ENCODE measurements around the gene SPDL1. TPM values are rescaled to one million over a fixed set of nuclear protein-coding genes. Genes with fewer than 3 reads are reported as not detected.
A peak's percentile ranks its signal among the peaks of the same experiment; 100 is the strongest.

Gene SPDL1
- polyA plus RNA-seq, 4 donors = 2.2 to 15.1 (median 9.7) TPM

GRCh38 chr5:169546346-169546745, 37.2 kb upstream of the SPDL1 start:
- Histone ChIP-seq H3K4me3 (ENCODE audit: low read depth in 1 of 3, low read length in 3 of 3) (no peak overlapping the region), H3K27ac (ENCODE audit: low read depth in 1 of 3, low read length in 2 of 3) (no peak overlapping the region), H3K36me3 (ENCODE audit: control insufficient read depth in 3 of 3, insufficient read depth in 2 of 3, low read depth in 1 of 3, low read length in 3 of 3) (no peaks in the 10 kb centered on the region), H3K4me1 (ENCODE audit: control insufficient read depth in 3 of 3, insufficient read depth in 2 of 3, low read depth in 1 of 3, low read length in 2 of 3) (peaks cover 0 to under 1% (median 0%) of the 10 kb centered on the region in 3 donors), H3K9me3 (ENCODE audit: control insufficient read depth in 2 of 2, insufficient read depth in 1 of 2, low read depth in 1 of 2, low read length in 1 of 2) (peaks cover 0 to 3% of the 10 kb centered on the region in 2 donors), H3K27me3 (ENCODE audit: control insufficient read depth in 3 of 3, insufficient read depth in 3 of 3, low read length in 3 of 3) (no peaks in the 10 kb centered on the region)
- DNase-seq = no peak
- no peak for FAIRE-seq
- 69 to 85% (median 76%) methylated on average over 3 of the region's 3 CpGs for WGBS, 3 donors

GRCh38 chr5:169547508-169547907, 36.1 kb upstream of the SPDL1 start:
- no peak for FAIRE-seq
- no peak for DNase-seq

GRCh38 chr5:169548315-169548714, 35.3 kb upstream of the SPDL1 start:
- 17 to 25% (median 18%) methylated on average over 1 of the region's 1 CpG for WGBS, 3 donors
- Histone ChIP-seq H3K27me3 (ENCODE audit: control insufficient read depth in 3 of 3, insufficient read depth in 3 of 3, low read length in 3 of 3) (no peaks in the 10 kb centered on the region), H3K36me3 (ENCODE audit: control insufficient read depth in 3 of 3, insufficient read depth in 2 of 3, low read depth in 1 of 3, low read length in 3 of 3) (no peaks in the 10 kb centered on the region), H3K4me1 (ENCODE audit: control insufficient read depth in 3 of 3, insufficient read depth in 2 of 3, low read depth in 1 of 3, low read length in 2 of 3) (peaks cover 0 to 3% (median 0%) of the 10 kb centered on the region in 3 donors), H3K27ac (ENCODE audit: low read depth in 1 of 3, low read length in 2 of 3) (no peak overlapping the region), H3K4me3 (ENCODE audit: low read depth in 1 of 3, low read length in 3 of 3) (no peak overlapping the region), H3K9me3 (ENCODE audit: control insufficient read depth in 2 of 2, insufficient read depth in 1 of 2, low read depth in 1 of 2, low read length in 1 of 2) (no peaks in the 10 kb centered on the region)
- DNase-seq (peak; percentile 27 to 35), FAIRE-seq (no peak)

More at GRCh38 chr5:169547508-169547907, 36.1 kb upstream of the SPDL1 start:
- H3K4me1 ChIP-seq (ENCODE audit: control insufficient read depth in 3 of 3, insufficient read depth in 2 of 3, low read depth in 1 of 3, low read length in 2 of 3) = peaks cover 0 to 3% (median 0%) of the 10 kb centered on the region in 3 donors
- H3K4me3 ChIP-seq (ENCODE audit: low read depth in 1 of 3, low read length in 3 of 3) = no peak overlapping the region
- no peak overlapping the region for H3K27ac ChIP-seq (ENCODE audit: low read depth in 1 of 3, low read length in 2 of 3)
- 39 to 41% (median 40%) methylated on average over 3 of the region's 3 CpGs for WGBS, 3 donors
- H3K9me3 ChIP-seq (ENCODE audit: control insufficient read depth in 2 of 2, insufficient read depth in 1 of 2, low read depth in 1 of 2, low read length in 1 of 2) = no peaks in the 10 kb centered on the region
- H3K27me3 ChIP-seq (ENCODE audit: control insufficient read depth in 3 of 3, insufficient read depth in 3 of 3, low read length in 3 of 3) = no peaks in the 10 kb centered on the region
- no peaks in the 10 kb centered on the region for H3K36me3 ChIP-seq (ENCODE audit: control insufficient read depth in 3 of 3, insufficient read depth in 2 of 3, low read depth in 1 of 3, low read length in 3 of 3)

- no peaks in the 10 kb centered on the region for H3K36me3 ChIP-seq (ENCODE audit: control insufficient read depth in 3 of 3, insufficient read depth in 2 of 3, low read depth in 1 of 3, low read length in 3 of 3)
- no peaks in the 10 kb centered on the region for H3K9me3 ChIP-seq (ENCODE audit: control insufficient read depth in 2 of 2, insufficient read depth in 1 of 2, low read depth in 1 of 2, low read length in 1 of 2)
- H3K27ac ChIP-seq (ENCODE audit: low read depth in 1 of 3, low read length in 2 of 3) = no peak overlapping the region
- peaks cover 0 to 3% (median 0%) of the 10 kb centered on the region in 3 donors for H3K4me1 ChIP-seq (ENCODE audit: control insufficient read depth in 3 of 3, insufficient read depth in 2 of 3, low read depth in 1 of 3, low read length in 2 of 3)
- no peak for DNase-seq
- H3K27me3 ChIP-seq (ENCODE audit: control insufficient read depth in 3 of 3, insufficient read depth in 3 of 3, low read length in 3 of 3) = no peaks in the 10 kb centered on the region
- H3K4me3 ChIP-seq (ENCODE audit: low read depth in 1 of 3, low read length in 3 of 3) = no peak overlapping the region
- 10 to 48% (median 17%) methylated on average over 1 of the region's 1 CpG for WGBS, 3 donors
- FAIRE-seq = no peak
Observed at GRCh38 chr5:169549453-169550100, 34.0 kb upstream of the SPDL1 start.

GRCh38 chr5:169550227-169550626, 33.3 kb upstream of the SPDL1 start:
- no peaks in the 10 kb centered on the region for H3K9me3 ChIP-seq (ENCODE audit: control insufficient read depth in 2 of 2, insufficient read depth in 1 of 2, low read depth in 1 of 2, low read length in 1 of 2)
- FAIRE-seq (no peak), DNase-seq (no peak)
- no peak overlapping the region for H3K27ac ChIP-seq (ENCODE audit: low read depth in 1 of 3, low read length in 2 of 3)
- no peaks in the 10 kb centered on the region for H3K36me3 ChIP-seq (ENCODE audit: control insufficient read depth in 3 of 3, insufficient read depth in 2 of 3, low read depth in 1 of 3, low read length in 3 of 3)
- no peak overlapping the region for H3K4me3 ChIP-seq (ENCODE audit: low read depth in 1 of 3, low read length in 3 of 3)
- no peaks in the 10 kb centered on the region for H3K27me3 ChIP-seq (ENCODE audit: control insufficient read depth in 3 of 3, insufficient read depth in 3 of 3, low read length in 3 of 3)
- H3K4me1 ChIP-seq (ENCODE audit: control insufficient read depth in 3 of 3, insufficient read depth in 2 of 3, low read depth in 1 of 3, low read length in 2 of 3) = peaks cover 0 to 3% (median 0%) of the 10 kb centered on the region in 3 donors
- WGBS, 3 donors = 22 to 32% (median 24%) methylated on average over 4 of the region's 4 CpGs

GRCh38 chr5:169551146-169551545, 32.4 kb upstream of the SPDL1 start:
- no peaks in the 10 kb centered on the region for H3K36me3 ChIP-seq (ENCODE audit: control insufficient read depth in 3 of 3, insufficient read depth in 2 of 3, low read depth in 1 of 3, low read length in 3 of 3)
- no peak for DNase-seq
- no peak overlapping the region for H3K27ac ChIP-seq (ENCODE audit: low read depth in 1 of 3, low read length in 2 of 3)
- FAIRE-seq = no peak
- H3K4me1 ChIP-seq (ENCODE audit: control insufficient read depth in 3 of 3, insufficient read depth in 2 of 3, low read depth in 1 of 3, low read length in 2 of 3) = peaks cover 0 to 3% (median 0%) of the 10 kb centered on the region in 3 donors
- WGBS, 3 donors = 82 to 88% (median 85%) methylated on average over 1 of the region's 1 CpG
- no peaks in the 10 kb centered on the region for H3K27me3 ChIP-seq (ENCODE audit: control insufficient read depth in 3 of 3, insufficient read depth in 3 of 3, low read length in 3 of 3)
- H3K4me3 ChIP-seq (ENCODE audit: low read depth in 1 of 3, low read length in 3 of 3) = no peak overlapping the region
- no peaks in the 10 kb centered on the region for H3K9me3 ChIP-seq (ENCODE audit: control insufficient read depth in 2 of 2, insufficient read depth in 1 of 2, low read depth in 1 of 2, low read length in 1 of 2)

- WGBS, 3 donors = 8 to 34% (median 19%) methylated on average over 4 of the region's 4 CpGs
- Histone ChIP-seq H3K27ac (ENCODE audit: low read depth in 1 of 3, low read length in 2 of 3) (no peak overlapping the region), H3K27me3 (ENCODE audit: control insufficient read depth in 3 of 3, insufficient read depth in 3 of 3, low read length in 3 of 3) (no peaks in the 10 kb centered on the region), H3K4me1 (ENCODE audit: control insufficient read depth in 3 of 3, insufficient read depth in 2 of 3, low read depth in 1 of 3, low read length in 2 of 3) (peaks cover 0 to 3% (median 0%) of the 10 kb centered on the region in 3 donors), H3K36me3 (ENCODE audit: control insufficient read depth in 3 of 3, insufficient read depth in 2 of 3, low read depth in 1 of 3, low read length in 3 of 3) (no peaks in the 10 kb centered on the region), H3K9me3 (ENCODE audit: control insufficient read depth in 2 of 2, insufficient read depth in 1 of 2, low read depth in 1 of 2, low read length in 1 of 2) (peaks cover 0 to 3% of the 10 kb centered on the region in 2 donors), H3K4me3 (ENCODE audit: low read depth in 1 of 3, low read length in 3 of 3) (no peak overlapping the region)
- FAIRE-seq (no peak), DNase-seq (peak; percentile 26 to 67)
Observed at GRCh38 chr5:169551696-169552095, 31.9 kb upstream of the SPDL1 start.

- Histone ChIP-seq H3K9me3 (ENCODE audit: control insufficient read depth in 2 of 2, insufficient read depth in 1 of 2, low read depth in 1 of 2, low read length in 1 of 2) (peaks cover 0 to 9% of the 10 kb centered on the region in 2 donors), H3K4me1 (ENCODE audit: control insufficient read depth in 3 of 3, insufficient read depth in 2 of 3, low read depth in 1 of 3, low read length in 2 of 3) (peaks cover 0 to 3% (median 0%) of the 10 kb centered on the region in 3 donors), H3K4me3 (ENCODE audit: low read depth in 1 of 3, low read length in 3 of 3) (no peak overlapping the region), H3K36me3 (ENCODE audit: control insufficient read depth in 3 of 3, insufficient read depth in 2 of 3, low read depth in 1 of 3, low read length in 3 of 3) (no peaks in the 10 kb centered on the region), H3K27ac (ENCODE audit: low read depth in 1 of 3, low read length in 2 of 3) (no peak overlapping the region), H3K27me3 (ENCODE audit: control insufficient read depth in 3 of 3, insufficient read depth in 3 of 3, low read length in 3 of 3) (no peaks in the 10 kb centered on the region)
- DNase-seq (no peak), FAIRE-seq (no peak)
- WGBS, 3 donors = 72 to 96% (median 85%) methylated on average over 1 of the region's 1 CpG
Observed at GRCh38 chr5:169554251-169554650, 29.3 kb upstream of the SPDL1 start.

- no peaks in the 10 kb centered on the region for H3K4me1 ChIP-seq (ENCODE audit: control insufficient read depth in 3 of 3, insufficient read depth in 2 of 3, low read depth in 1 of 3, low read length in 2 of 3)
- no peaks in the 10 kb centered on the region for H3K27me3 ChIP-seq (ENCODE audit: control insufficient read depth in 3 of 3, insufficient read depth in 3 of 3, low read length in 3 of 3)
- H3K36me3 ChIP-seq (ENCODE audit: control insufficient read depth in 3 of 3, insufficient read depth in 2 of 3, low read depth in 1 of 3, low read length in 3 of 3) = no peaks in the 10 kb centered on the region
- WGBS, 3 donors = 76 to 79% (median 77%) methylated on average over 1 of the region's 1 CpG
- FAIRE-seq = no peak
- H3K9me3 ChIP-seq (ENCODE audit: control insufficient read depth in 2 of 2, insufficient read depth in 1 of 2, low read depth in 1 of 2, low read length in 1 of 2) = peaks cover 0 to 9% of the 10 kb centered on the region in 2 donors
- no peak overlapping the region for H3K27ac ChIP-seq (ENCODE audit: low read depth in 1 of 3, low read length in 2 of 3)
- H3K4me3 ChIP-seq (ENCODE audit: low read depth in 1 of 3, low read length in 3 of 3) = no peak overlapping the region
- no peak for DNase-seq
Observed at GRCh38 chr5:169557838-169558237, 25.7 kb upstream of the SPDL1 start.
